ENCODE results near the gene MYH16. TPM values are rescaled to one million over a fixed set of nuclear protein-coding genes. Genes with fewer than 3 reads are reported as not detected.

Gene MYH16
- total and polyA plus RNA-seq, 9 of the 15 experiments (the other 6 are each of a cell fraction or from before 2014, with no cell fraction given) = 0.09 TPM; not detected in 8

GRCh38 chr7:99330314-99330961 lies 57.8 kb downstream of the MYH16 start (continued):
- TF ChIP-seq ZNF639 (CRISPR knock-in tag; conservative IDR thresholded peaks at IDR 0.05 in 1 of 2, IDR thresholded peaks at IDR 0.05 in 1 of 2) (peak in 1 of 2 experiments; percentile 33; a peak in 1 of 4 replicates), NKRF (IDR thresholded peaks at IDR 0.05; ENCODE audit: borderline replicate concordance) (peak; percentile 76; the same call in 1 of the 2 replicates), NBN (IDR thresholded peaks at IDR 0.05; ENCODE audit: low read depth) (peak; percentile 96), MAFF (IDR thresholded peaks at IDR 0.05; ENCODE audit: low read length) (peak; percentile 96), E2F8 (IDR thresholded peaks at IDR 0.05; ENCODE audit: low read depth, partially characterized antibody) (peak; percentile 50), ARID2 (IDR thresholded peaks at IDR 0.05) (0 out of 2 replicates have a peak, but pooled peaks have one; percentile 11), CTBP1 (IDR thresholded peaks at IDR 0.05; ENCODE audit: borderline replicate concordance) (peak; percentile 86)

All from K562 (cell line).